HG02610 (cell line): ENCODE results near the gene NLRP11.
"Not testable (repeated sequence)": the region's sequence is repeated elsewhere in the genome, so short reads cannot be mapped to it uniquely, and the experiment has no call there.

ENCODE experiments used
- ATAC-seq: cut with Tn5 transposase; IDR thresholded peaks from one replicate; pipeline ENCODE4 v1.9.1; 2021; ENCODE audit warnings: mild to moderate bottlenecking, moderate library complexity; ENCODE audit not compliant: unreplicated experiment

The NLRP11 gene

DNA sequence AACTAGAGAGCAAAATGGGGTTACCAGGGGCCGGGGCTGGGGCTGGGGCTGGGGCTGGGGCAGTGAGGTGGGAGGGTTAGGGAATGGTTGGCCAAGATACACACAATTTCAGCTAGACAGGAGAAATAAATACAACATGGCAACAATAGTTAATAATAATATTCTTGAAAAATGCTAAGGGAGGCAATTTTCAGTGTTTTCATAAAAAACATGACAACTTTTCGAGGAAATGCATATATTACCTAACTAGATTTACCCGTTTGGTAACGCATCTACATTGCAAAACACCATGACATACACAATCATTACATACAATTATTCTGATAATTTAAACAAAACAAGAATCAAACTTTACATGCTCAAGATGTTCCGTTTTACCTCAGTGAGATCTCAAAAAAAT lies 50.7 kb downstream of the NLRP11 start:
- ATAC-seq: no peak

DNA sequence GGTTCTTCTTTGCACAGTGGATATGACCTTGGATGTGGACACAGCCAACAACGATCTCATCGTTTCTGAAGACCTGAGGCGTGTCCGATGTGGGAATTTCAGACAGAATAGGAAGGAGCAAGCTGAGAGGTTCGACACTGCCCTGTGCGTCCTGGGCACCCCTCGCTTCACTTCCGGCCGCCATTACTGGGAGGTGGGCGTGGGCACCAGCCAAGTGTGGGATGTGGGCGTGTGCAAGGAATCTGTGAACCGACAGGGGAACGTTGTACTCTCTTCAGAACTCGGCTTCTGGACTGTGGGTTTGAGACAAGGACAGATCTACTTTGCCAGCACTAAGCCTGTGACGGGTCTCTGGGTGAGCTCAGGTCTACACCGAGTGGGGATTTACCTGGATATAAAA lies 53.5 kb downstream of the NLRP11 start:
- ATAC-seq: no peak

DNA sequence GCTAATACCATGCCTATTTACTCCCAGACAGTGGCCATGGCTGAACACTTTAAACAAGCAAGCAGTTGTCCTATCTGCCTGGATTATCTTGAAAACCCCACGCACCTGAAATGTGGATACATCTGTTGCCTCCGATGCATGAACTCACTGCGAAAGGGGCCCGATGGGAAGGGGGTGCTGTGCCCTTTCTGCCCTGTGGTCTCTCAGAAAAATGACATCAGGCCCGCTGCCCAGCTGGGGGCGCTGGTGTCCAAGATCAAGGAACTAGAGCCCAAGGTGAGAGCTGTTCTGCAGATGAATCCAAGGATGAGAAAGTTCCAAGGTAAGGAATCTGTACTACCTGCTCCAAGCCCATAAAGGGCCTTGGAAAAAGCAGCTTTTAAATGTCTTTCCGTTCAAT lies 54.3 kb downstream of the NLRP11 start:
- no peak for ATAC-seq

DNA sequence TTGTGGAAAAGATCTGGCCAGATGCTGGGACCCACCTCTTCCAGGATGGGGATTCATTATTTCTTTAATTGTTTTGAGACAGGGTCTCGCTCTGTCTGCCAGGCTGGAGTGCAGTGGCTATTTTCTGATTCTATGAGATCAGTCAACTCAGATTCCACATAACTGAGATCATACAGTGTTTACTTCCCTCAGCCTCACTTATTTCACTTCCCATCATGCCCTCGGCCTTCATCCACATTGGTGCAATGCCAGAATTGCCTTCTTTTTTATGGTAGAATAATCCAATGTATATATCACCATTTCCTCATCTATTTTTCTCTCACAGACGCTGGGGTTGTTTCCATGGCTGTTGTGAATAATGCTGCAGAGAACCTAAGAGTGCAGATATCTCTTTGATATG lies 62.2 kb downstream of the NLRP11 start:
- ATAC-seq: not testable (repeated sequence)

DNA sequence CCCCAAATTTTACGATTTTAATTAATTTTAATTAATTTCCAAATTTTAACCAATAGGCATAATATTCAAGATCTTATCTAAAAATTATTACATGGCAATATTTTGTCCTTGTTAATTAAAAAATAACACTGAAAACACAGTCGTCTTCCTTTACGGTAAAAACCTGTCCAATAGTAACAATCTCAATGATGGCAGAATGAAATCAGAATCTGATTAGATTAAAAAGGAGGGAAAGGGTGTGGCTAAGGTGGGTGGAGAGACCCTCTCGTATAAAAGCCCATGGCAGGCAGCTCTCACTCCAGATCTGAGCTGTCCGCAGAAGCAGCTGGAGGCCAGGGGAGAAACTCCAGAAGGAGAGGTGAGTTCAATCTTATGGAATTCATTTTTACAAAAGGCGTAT lies 63.0 kb downstream of the NLRP11 start, which contains the start of gene RFPL4AL1:
TSS of gene RFPL4AL1 (plus strand) at position 301 of the 400 bp plus-strand sequence. CDS start 2,687 bp downstream, outside the sequence.
- not testable (repeated sequence) for ATAC-seq

DNA sequence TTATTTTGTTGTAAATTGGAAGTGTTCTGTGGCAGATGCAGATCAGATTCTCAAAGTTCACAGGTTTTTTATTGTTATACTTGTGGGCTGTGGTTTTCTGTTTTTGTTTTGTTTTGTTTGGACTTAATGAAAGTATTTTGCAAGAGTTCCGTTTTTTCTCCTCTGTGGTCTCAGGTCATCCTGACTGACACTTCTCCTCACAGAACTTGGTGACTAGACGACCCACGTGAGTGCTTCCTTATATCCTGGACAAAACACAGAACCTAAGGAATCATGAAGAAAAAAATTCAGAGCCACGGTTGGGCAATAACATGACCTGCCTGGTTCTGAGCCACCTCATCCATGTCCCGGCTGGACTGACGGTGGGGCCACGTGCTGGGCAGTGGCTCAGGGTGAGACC lies 65.3 kb downstream of the NLRP11 start:
- no peak for ATAC-seq

DNA sequence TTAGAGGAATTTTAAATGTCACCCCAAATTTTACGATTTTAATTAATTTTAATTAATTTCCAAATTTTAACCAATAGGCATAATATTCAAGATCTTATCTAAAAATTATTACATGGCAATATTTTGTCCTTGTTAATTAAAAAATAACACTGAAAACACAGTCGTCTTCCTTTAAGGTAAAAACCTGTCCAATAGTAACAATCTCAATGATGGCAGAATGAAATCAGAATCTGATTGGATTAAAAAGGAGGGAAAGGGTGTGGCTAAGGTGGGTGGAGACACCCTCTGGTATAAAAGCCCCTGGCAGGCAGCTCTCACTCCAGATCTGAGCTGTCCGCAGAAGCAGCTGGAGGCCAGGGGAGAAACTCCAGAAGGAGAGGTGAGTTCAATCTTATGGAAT lies 73.0 kb downstream of the NLRP11 start, which contains the start of gene RFPL4A:
TSS of gene RFPL4A (plus strand) at position 301 of the 400 bp plus-strand sequence. CDS start 2,704 bp downstream, outside the sequence.
- not testable (repeated sequence) for ATAC-seq

DNA sequence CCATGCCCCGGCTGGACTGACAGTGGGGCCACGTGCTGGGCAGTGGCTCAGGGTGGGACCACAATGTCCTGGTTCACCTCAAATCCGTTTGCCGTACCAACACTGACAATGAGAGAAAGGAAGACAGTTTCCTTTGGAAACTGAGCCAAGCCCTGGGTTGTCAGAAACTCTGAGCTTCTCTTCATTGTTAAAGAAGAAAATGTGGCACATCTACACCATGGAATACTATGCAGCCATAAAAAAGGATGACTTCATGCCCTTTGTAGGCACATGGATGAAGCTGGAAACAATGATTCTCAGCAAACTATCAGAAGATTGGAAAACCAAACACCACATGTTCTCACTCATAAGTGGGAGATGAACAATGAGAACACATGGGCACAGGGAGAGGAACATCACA lies 75.0 kb downstream of the NLRP11 start:
- ATAC-seq: not testable (repeated sequence)

DNA sequence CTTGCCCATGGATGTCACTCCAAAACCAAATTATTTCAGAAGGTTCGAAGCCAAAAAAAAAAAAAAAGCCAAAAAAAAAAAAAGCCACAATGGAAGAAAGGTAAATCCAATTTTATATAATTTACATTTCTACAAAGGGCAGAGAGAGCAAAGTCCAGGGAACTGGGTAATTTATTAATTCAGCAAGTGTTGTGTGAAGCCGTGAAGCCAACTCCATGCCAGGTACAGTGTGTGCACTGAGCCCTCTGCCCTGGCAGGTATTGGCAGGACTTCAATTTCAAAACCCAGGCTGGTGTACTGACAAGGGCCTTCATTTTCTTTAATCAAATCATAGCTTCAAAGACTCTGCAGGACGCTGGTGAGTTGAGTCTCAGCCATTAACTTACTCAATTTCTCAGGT lies 78.4 kb downstream of the NLRP11 start:
- ATAC-seq: no peak

DNA sequence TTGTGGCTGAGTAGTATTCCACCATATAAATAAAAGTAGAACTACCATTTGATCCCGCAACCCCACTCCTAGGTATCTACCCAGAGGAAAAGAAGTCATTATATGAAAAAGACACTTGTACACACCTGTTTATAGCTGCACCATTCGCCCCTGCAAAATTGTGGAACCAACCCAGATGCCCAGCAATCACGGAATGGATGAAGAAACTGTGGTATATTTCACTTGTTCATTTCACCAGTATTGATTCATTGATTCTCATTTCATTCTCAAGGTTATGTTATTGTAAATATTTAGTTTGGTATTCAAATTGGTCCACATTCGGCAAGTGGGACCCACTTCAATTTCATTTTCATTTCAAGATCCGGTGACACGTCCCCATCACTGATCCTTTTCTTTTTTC lies 81.1 kb downstream of the NLRP11 start:
- no peak for ATAC-seq

DNA sequence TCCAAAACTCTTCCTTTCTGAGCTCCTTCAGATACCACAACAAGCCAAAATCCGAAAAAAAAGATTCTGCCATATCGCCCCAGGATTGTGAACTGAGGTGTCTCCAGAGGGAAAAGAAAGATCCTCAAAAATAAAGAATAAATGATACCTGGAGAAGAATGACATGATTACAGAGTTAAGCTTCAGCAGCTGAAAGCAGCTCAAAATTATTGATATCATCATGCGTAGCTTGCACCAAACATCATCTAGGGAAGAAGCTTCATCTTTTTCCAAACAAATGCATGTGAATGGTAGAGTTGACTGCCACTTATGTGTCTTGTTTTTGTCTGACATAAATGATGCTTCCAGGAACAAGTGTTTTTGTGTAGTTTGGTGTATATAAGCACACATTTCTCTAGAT lies 93.5 kb downstream of the NLRP11 start, which contains the start of gene NLRP9:
TSS of gene NLRP9 (minus strand) at position 101 of the 400 bp plus-strand sequence. CDS start at position 73, 28 bp downstream.
- ATAC-seq: no peak
